ENCODE results near the gene CD9. TPM values are rescaled to one million over a fixed set of nuclear protein-coding genes. Genes with fewer than 3 reads are reported as not detected.

The CD9 gene
- total RNA-seq, 1 donor from 2014 or later = 30.8 TPM

- intact Hi-C loops (cut with micrococcal nuclease) = loop anchor here (2.0 kb wide), 1 partner anchor 14 kb away; no protein-coding TSS in a partner anchor
These were observed 16.4 kb downstream of the CD9 start for GRCh38 chr12:6216581-6216980.

- intact Hi-C loops (cut with micrococcal nuclease) = no loop called here
These were observed 18.2 kb downstream of the CD9 start for GRCh38 chr12:6218347-6218925.

- intact Hi-C loops (cut with micrococcal nuclease) = no loop called here
These were observed 19.8 kb downstream of the CD9 start for GRCh38 chr12:6219980-6220379.

- intact Hi-C loops (cut with micrococcal nuclease) = no loop called here
These were observed 20.9 kb downstream of the CD9 start for GRCh38 chr12:6221146-6221545.

- intact Hi-C loops (cut with micrococcal nuclease) = no loop called here
These were observed 22.0 kb downstream of the CD9 start for GRCh38 chr12:6222078-6222654.

- intact Hi-C loops (cut with micrococcal nuclease) = no loop called here
These were observed 23.3 kb downstream of the CD9 start for GRCh38 chr12:6223545-6223944.

GRCh38 chr12:6224550-6224949, 24.4 kb downstream of the CD9 start:
- intact Hi-C loops (cut with micrococcal nuclease) = no loop called here

- intact Hi-C loops (cut with micrococcal nuclease) = no loop called here
These were observed 25.4 kb downstream of the CD9 start for GRCh38 chr12:6225630-6226001.

GRCh38 chr12:6226002-6226678, 25.9 kb downstream of the CD9 start:
- intact Hi-C loops (cut with micrococcal nuclease) = no loop called here

GRCh38 chr12:6226679-6227051, 26.5 kb downstream of the CD9 start:
- intact Hi-C loops (cut with micrococcal nuclease) = no loop called here

- intact Hi-C loops (cut with micrococcal nuclease) = no loop called here
These were observed 28.5 kb downstream of the CD9 start for GRCh38 chr12:6228535-6229223.

- intact Hi-C loops (cut with micrococcal nuclease) = loop anchor here (1.0 to 2.0 kb wide), 3 partner anchors 13 to 48 kb away; partner anchors contain the start of gene CD9
These were observed 29.3 kb downstream of the CD9 start for GRCh38 chr12:6229224-6230218.

GRCh38 chr12:6230321-6231110, 30.3 kb downstream of the CD9 start:
- intact Hi-C loops (cut with micrococcal nuclease) = loop anchor here (1.0 to 2.0 kb wide), 3 partner anchors 14 to 47 kb away; partner anchors contain the start of gene CD9

GRCh38 chr12:6231359-6232268, 31.4 kb downstream of the CD9 start:
- intact Hi-C loops (cut with micrococcal nuclease) = loop anchor here (2.0 kb wide), 1 partner anchor 15 kb away; no protein-coding TSS in a partner anchor

GRCh38 chr12:6233121-6233971, 33.1 kb downstream of the CD9 start:
- intact Hi-C loops (cut with micrococcal nuclease) = no loop called here

GRCh38 chr12:6234214-6234613, 34.0 kb downstream of the CD9 start:
- intact Hi-C loops (cut with micrococcal nuclease) = no loop called here

GRCh38 chr12:6234906-6235305, 34.7 kb downstream of the CD9 start:
- intact Hi-C loops (cut with micrococcal nuclease) = no loop called here

GRCh38 chr12:6235499-6235898, 35.3 kb downstream of the CD9 start:
- intact Hi-C loops (cut with micrococcal nuclease) = no loop called here
